Ecto neural progenitor cell (in vitro differentiated cells): ENCODE data around the gene PGAP6.
"Not testable (repeated sequence)": the region's sequence is repeated elsewhere in the genome, so short reads cannot be mapped to it uniquely, and the experiment has no call there.

Experiments used
- DNase-seq: peaks from one replicate; pipeline ENCODE4 v3.0.0-alpha.2; 2018; ENCODE audit warnings: low spot score

The PGAP6 gene

DNA sequence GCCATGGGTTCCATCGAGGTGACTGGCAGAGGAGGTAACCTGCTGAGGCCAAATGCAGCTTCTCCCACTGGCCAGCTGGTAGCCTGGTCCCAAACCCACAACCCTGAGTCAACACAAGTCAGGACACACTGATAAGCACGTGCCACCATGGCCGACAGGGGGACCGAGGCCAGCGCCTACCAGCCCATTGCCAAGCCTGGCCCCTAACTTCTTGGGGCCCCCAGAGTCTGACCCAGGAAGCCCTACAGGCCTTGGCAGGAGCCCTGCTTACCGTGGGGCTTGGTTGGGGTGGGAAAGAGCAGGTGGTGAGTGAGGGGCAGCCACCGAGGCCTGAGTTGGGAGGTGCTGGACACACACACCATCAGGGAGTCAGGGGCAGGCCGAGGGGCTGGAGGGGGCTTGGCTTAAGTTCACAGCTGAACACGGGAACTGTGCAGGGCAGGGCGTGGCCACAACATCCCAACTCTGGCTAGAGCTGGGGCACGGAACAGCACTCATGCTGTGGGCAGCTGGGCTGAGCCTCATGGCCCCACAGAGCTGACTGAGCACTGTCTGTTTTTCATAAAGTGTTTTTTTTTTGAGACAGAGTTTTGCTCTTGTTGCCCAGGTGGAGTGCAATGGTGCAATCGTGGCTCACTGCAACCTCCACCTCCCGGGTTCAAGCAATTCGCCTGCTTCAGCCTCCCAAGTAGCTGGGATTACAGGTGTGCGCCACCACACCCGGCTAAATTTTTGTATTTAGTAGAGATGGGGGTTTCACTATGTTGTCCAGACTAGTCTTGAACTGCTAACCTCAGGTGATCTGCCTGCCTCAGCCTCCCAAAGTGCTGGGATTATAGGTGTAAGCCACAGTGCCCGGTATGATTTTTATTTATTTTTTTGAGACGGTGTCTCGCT lies 16.9 kb downstream of the PGAP6 start:
- DNase-seq, result no peak

DNA sequence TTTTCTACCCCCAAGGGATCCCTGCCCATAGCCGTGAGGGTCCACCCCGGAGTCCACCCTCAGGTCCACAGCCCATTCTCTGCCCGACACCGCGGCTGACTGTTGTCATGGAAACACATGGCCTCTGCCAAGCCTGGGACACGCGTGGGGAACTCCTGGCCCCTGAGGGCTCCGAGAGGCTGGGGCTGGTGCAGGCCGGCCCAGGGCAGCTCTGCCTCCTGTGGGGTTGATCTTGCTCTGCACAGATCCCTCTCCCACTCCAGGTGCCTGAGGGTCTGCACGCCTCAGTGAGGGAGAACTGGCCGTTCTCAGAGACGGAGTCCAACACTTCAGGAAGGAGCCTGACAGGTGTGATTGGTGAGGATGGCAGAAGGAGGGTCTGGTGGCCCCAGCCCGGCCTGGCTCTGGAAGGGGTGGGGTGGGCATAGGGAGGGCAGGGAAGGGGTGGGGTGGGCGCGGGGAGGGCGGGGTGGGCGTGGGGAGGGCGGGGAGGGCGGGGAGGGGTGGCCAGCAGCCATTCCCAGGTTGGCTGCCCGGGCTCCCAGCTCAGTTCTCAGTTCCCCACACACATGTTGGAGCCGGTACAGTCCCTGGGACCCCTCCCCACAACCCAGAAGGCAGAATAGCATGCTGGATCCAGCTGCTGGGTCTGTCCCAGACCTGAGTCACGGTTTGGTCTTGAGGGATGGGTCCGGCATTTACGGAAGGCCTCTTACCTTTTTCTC lies 17.9 kb downstream of the PGAP6 start:
- no peak for DNase-seq

DNA sequence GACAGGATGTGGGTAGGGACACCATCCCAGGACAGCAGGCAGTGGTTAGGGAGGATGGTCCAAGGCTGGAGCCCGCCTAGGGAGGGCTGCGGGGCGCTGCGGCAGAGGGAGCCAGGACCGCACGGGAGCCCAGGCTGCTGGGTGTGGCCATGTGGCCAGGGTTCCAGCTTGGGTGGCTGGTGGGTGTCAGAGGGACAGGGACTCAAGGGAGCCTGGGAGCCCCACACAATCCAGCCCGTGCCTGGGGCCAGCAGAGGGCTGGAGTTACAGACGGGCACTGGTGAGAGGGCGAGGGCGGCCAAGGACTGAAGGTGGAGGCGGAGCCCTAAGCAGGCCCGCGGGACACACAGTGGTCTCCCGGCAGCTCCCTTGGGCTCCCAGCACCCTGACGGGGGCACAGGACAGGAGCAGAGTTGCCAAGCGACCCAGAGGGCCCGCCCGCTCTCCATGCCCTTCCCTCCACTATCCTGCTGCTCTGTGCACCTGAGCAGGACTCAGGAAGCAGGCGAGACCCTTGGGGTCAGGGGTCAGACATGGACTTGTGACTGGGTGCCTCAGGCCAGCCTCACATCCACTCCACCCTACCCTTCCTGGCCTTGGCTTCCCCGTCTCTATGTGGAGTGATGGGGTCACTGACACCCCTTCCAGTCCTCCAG lies 18.5 kb downstream of the PGAP6 start:
- no peak for DNase-seq

DNA sequence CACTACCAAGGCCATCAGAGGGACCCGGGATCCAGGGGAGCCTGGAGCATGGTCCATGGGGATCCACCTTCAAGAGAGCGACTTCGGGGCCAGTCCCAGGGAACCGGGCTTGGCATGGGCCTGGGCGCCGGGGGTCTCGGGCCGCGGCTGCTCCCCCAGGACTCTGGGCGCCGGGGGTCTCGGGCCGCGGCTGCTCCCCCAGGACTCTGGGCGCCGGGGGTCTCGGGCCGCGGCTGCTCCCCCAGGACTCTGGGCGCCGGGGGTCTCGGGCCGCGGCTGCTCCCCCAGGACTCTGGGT lies 19.1 kb downstream of the PGAP6 start:
- not testable (repeated sequence) for DNase-seq

DNA sequence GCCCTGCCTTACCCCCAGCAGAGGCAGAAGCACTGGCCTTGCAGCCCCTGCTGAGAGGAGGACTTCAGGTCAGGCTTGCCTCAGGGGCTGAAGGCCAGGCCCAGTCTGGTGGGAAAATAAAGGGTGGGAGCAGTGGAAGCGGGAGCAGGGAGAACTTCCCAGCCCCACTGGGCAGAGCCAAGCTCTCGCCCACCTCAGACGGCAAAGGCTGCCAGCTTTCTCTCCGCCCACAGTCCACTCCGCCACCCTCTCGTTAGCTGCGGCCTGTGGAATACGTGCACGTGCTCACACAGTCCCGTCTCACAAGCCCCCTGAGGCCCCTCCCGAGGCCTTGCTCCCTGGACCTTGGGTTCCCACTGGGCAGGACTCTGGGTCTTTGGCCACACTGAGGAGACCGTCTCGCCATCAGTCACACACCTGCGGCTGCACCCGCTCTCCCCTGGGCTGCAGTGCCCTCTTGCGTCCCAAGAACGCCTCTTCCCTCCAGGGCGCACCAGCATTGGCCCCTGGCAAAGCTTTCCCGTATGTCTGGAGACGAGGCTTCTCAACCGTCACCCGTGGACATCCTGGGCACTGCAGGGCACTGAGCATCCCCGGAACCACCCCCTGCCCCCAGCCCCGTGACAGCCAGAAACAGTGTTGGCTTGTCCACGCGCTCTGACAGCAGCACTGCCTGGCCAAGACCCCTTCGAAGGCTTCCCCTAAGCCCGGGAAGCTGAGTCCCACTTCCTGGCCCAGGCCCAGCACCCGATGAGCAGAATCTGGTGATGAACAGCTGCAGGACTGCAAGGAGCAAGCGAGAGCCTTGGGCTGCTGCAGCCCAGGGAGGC lies 19.7 kb downstream of the PGAP6 start:
- peak; percentile 81 for DNase-seq

DNA sequence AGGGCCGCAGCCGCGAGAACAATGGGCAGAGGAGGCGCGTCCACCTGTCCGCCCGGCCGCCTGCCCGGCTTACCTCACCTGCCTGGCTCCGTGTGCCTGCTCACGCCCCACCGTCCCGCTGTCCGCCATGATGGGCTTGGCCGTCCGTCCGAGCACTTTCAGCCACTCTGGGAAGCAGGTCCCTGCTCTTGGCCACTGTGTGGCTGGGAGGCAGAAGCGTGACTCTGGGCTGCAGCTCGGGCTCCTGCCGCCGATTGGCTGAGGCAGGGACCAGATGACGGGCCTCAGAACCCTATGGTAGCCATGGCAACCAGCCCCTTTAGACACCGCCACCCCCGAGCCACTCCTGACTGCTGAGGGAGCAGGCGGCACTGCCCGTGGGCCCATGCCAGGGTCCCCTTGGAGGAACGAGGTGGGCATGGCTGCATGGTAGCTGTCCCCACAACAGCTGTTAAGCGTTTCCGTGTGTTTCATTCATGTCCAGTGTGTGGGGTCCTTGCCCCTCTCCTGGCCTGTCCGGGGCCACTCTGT lies 20.4 kb downstream of the PGAP6 start:
- no peak for DNase-seq

DNA sequence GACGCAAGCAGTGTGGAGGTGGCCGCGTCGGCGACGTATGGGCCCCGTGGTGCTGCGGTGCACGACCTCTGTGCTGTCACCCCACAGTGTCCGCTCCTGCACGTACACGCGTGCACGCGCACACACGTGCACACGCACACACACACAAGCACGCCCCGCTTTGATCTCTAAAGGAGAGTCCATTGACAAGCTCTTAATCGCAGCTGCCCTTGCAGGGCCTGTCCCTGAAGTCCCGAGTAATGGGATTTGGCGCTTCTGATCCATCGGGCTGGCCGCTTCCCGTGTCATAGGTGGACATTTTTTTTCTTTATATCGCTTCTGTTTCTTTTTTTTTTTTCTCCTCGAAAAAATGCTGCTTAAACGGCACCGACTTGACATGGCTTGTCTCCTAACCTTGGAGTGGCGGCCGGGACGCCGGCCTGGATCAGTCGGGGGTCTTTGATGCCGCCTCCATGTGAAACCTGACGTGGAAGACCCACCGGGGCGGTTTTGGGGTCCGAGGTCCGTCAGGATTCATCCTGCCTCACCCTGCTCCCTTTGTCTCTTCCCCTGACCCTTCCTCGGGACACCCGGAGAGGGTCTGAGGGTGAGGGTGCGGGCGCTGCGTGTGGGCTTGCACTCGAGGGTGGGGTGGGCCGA lies 21.0 kb downstream of the PGAP6 start:
- DNase-seq, result no peak

DNA sequence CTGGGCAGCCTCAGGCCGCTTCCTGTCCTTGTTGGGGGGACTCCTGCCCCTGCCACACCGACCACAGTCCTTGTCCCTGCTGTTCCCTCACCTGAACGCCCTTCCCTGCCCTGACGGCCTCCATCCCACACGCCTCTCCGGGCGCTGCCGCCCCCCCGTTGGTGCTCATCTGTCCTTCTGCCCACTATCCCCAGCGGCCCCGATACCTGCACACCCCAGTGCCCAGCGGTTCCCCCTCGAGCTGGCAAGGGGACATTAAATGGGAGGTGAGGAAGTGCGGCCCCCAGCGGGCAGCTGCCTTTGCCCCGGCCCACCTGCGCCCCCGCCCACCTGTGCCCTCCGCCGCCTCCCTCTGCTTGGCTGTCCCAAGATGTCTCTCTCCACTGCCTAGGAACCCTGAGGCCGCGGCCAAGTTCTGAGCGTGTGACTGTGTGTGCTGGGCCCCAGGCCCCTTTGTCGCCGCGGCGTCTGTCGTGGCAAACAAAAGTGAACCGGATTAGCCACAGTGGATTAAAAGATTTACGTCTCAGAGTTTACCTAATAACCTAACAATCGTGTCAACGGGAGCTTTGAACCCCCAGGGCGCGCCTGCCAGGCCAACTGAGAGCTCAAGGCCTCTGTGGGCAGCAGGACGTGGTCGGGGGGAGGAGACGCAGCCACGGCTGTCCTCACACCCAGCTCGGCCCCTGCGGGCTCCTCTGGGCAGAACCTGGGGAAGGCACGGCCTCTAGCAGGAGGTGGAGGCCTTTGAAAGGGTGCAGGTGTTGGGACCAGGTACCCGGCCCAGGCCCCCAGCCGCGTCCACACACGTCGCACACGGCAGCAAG lies 21.7 kb downstream of the PGAP6 start:
- DNase-seq, result peak; percentile 79

DNA sequence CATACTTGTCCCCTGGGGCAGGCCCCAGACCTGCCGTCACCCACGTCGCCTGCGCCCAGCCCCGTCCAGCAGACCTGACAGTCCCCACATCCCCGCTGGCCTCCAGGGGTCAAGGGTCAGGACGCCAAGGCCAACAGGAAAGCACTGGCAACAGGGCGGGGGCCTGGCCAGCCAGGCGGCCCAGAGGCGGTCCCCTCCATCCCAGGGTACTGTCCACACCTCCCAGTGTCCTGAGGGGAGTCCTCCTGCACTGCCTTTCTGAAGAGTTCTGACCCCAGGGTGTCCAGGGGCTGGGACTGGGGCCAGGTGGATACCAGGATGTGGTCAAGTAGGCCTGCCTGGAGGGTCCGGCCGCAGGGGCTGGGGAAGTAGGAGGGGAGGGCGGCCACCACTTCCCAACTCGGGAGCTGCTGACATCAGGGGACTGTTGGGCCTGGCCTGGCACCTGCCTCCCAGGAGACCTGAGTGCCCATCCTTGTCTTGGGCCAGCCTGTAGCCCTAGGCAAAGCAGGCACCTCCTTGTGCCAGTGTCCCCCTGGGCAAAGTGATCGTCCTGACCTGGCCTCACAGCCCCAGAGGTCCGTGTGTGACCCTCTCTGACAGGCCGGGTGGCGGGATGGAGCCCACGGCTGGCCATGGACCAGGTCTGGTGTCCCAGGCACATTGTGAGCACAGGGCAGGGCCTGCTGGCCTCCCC lies 22.6 kb downstream of the PGAP6 start:
- no peak for DNase-seq

DNA sequence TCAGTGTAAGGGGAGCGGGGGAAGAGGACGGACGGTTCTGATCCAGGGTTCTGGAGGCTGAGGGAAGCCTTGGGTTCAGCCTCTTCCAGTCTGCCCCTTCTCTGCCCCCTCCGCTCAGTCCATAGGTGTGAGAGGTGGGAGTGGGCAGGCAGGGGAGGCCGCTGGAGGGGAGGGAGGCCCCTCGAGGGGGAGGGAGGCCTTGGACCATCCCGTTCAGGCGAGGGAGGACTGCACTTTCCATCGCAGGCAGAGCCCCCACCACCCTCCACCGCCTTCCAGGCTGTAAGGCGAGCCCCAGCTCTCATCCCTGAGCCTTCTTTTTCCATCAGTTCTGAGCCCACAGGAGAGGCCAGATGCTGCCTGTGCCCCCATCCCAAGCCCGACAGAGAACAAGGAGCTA lies 25.0 kb downstream of the PGAP6 start:
- DNase-seq, result no peak

DNA sequence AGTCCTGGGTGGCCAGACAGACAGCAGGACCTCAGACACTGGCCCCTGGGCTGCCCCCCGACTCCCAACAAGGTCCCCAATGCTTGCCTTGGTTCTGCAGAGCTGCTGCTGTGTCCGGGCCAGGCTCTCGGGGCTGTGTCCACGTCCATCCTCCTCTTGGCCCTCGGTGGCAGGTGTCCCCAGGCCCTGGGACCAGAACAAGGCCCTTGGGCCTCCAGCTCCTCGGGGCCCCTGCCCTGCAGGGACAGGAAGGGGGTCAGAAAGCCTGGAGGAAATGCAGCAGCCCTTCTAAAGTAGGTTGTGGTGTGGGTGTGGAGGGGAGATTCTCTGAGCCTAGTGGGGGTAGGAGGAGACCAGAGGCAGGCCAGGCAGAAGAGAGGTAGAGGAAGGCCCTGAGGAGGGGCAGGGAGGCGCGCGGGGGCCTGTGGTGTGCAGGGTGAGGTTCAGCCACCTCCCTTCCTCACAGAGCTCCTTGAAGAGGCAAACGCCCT lies 26.8 kb downstream of the PGAP6 start:
- no peak for DNase-seq

DNA sequence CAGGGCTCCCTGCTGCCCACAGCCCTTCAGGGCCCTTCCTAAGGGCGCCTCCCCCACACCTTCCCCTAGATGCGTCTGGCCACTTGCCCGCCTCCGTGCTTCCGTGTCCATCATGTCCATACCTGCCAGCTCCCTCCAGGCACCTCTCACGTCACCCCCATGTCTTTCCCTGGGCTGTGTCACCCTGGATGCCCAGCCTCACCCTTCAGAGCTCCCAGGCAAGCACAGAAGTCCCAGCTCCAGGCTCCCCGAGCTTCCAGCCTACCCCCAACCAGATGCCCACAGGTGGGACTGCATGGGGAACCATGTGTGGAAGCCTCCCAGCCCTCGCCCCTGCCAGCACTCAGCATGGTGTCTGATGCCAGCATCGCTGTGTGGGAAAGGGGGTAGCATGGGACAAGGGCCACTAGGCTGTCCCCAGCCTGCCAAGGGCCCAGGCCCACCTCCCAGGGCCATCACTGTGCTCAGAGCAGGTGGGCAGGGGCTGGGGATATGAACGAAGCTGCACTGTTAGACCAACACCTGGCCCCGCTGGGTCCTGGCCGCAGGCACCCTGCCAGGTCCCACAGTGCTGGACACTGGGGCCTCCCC lies 27.4 kb downstream of the PGAP6 start:
- DNase-seq, result no peak

DNA sequence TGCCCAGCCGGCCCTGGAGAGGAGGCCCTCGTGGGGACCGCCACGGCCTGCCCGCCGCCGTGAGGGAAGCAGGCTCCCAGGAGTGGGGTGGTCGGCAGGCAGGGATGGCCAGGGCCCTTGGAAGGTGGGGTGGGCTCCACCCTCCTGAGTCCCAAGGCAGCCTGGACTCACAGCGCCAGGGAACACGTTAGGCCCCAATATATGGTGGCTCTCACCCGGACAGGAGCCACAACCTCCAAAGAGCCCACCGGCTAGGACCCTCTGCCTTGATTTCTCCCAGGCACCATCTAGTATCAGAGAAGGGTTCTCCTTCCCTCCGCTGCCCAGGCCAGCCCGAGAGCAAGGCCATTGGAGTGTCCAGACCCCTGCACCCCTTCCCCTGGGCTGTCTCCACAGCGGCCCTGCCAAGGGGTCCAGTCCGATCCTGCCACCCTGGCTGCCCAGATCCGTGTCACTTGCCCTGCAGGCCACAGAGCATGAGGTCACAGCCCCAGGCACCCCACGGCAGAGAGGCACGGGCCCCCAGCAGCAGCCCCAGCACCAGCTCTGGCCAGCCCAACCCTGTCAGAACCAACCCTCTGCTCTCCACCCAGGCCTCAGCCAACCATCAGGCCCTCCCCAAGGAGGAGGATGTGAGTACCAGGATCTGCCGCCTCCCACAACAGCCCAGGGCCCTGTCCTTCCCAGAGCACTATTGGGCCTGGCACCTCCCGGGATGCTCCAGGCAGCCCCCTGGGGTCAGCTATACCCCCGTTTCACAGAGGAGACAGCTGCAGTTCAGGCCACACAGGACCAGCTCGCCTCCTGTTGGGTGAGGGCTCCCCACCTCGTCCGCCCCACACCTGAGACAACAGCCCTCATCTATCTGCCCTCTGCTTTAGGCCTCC lies 28.1 kb downstream of the PGAP6 start:
- DNase-seq, result no peak

DNA sequence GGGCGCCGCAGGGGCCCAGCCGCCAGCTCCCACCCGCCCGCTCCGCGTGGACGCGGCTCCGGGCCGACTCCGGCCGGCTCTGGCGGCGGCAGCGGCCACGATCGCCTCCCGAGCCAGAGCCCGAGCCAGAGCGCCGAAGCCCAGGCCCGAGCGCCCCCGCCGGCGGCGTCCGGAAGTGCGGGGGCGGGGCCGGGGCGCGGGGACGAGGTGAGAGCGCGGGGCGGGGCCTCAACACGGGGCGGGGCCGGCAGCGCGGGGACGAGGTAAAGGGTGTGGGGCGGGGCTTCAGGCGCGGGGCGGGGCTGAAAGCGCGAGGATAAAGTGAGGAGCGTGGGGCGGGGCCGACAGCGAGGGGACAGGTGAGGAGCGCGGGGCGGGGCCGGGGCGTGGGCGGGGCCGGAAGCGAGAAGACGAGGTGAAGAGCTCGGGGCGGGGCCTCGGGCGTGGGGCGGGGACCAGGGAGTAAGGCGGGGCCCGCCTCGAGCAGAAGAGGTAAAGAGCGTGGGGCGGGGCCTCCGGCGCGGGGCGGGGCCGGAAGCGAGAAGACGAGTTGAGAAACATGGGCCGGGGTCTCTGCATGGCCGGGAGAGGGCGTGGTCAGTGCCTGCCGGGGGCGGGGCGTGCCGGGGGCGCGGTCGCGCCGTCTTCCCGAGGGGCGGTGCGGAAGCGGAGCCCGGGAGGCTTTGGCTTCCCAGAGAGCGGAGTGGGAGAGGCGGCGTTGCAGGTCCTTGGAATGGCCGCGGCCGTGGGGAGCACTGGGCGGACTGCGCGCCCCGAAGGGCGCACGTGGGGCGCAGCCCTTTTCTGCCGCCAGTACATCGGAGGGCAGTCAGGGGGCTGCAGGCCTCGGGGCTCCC lies 29.0 kb downstream of the PGAP6 start, which contains the start of gene AXIN1:
Gene AXIN1, minus strand, starts transcription at position 177 of the 857 bp plus-strand sequence. CDS start 5,698 bp downstream, outside the sequence.
- peak; percentile 100 for DNase-seq

DNA sequence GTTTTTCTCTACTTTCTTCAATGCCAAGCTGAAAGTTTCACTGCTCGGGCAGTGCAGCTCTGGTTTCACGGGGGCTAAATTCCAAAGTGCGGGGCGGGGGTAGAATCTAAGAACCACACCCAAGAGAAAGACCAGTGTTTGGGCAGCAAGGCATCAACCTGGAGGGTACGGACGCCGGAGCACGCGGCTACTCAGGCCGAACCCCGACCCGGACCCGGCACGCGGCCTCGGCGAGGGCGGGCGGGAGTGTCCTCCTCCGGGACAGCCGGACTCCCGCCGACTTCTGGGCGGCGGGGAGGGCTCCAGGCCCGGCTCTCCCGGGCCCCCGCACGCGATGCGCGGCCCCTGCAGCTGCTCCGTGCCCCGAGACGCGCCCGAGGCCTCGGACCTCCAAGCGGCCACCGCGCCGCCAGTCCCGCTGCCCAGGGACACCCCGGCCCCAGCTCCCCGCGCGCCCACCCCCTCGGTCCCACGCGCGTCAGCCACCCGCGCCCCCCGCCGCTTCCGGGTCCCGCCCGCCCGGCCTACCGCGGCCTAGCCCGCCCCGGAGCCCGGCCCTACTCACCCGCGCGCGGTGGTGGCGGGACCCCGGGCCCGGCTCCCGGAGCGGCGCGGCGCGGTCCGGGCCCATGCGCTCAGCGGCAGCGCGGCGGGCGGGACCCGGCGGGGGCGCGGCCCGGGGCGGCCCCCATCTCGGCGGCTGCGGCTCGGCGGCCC lies 29.8 kb downstream of the PGAP6 start:
- DNase-seq, result peak; percentile 71

DNA sequence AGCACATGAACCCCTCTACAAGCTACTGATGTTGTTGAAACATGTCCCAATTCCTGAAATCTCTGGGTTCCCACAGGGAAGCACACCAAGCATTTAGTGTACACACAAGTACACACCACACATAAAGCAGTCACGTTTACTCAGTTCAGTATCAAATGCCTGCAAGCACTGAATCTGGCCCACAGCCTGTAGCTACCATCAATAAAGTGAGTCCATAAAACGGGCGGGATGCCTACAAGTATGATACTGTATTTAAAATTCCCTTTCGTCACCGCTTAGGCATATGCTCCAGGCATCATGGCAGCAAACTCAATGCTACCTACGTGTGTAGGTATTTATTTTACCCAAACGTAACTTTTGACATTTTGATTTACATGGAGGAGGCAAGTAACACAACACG lies 31.6 kb downstream of the PGAP6 start:
- no peak for DNase-seq
